NCI-H1092 (cell line): ENCODE data around the gene SLC44A1.

Source experiments
- DNase-seq: peaks from one replicate; lab custom pipeline; 2025; lab: John Stamatoyannopoulos, UW

Gene SLC44A1

GRCh38 chr9:105473221-105473620 lies 228.8 kb downstream of the SLC44A1 start:
- DNase-seq: no peak

DNA sequence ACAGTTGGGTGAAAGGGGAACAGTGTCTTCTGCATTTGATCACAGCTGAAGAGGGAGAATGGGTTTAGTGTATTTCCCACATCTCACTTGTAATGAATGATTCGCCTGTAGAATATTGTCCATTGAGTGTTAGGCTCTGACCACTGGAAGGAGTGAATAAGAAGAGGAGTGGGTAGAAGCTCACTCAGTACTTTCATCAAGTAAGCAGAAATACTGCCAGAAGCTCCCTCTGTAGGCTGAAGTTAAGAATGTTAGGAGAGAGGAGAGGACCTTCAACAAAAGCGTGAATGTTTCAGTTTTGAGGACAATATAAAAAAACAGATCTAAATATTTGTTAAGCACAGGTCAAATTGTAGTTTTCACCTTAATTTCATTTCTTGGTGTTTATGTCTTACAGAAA lies 230.9 kb downstream of the SLC44A1 start:
- DNase-seq: no peak

DNA sequence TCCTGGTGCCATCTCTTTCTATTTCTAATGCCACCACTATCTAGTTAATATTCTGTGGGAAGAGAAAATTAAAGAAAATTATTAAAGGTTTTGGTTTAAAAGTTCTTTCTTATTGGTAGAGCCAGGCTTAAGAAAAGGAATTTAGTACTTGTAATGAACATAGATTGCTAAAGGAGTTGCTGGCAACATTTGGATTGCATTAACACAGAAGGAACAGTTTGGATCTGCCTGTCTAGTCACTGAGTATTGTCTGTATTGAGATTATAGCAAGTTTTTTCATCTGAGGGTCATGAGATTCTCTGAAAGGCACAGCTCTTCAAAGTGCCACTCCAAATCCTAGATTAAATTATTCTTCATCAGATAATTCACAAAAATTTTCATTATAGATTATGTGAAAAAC lies 235.4 kb downstream of the SLC44A1 start:
- no peak for DNase-seq

GRCh38 chr9:105483618-105484017 lies 239.2 kb downstream of the SLC44A1 start:
- no peak for DNase-seq

DNA sequence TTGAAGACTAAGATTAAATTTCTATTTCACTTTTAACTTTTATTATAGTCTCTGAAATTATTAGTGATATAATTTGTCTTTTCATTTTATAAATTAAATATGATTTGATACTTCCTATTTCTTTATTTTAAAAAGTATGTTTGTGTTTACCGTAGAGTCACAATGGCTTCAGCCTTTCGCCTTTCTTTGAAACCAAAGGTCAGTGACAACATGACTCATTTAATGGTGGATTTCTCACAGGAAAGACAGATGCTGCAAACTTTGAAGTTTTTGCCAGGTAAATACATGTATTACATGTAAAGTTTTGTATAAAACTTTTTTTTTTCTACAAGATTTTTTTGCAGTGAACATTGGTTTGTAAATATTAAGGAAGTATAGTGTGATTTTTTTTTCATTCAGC lies 239.8 kb downstream of the SLC44A1 start:
- no peak for DNase-seq

DNA sequence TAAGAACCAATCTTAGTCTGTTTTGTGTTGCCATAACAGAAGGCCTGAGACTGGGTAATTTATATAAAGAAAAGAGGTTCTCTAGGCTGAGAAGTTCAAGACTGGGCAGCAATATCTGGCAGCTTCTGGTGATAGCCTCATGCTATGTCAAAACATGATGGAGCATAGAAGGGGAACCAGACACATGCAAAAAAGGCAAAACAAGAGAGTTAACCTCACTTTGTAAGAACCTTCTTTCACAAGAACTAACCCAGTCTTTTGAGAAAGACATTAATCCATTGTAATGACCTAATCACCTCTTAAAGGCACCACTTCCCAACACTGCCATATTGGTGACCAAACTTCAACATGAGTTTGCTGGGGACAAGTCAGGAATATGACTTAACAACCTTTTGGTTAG lies 240.7 kb downstream of the SLC44A1 start:
- no peak for DNase-seq
